Measurements from ENCODE around the gene GRAP2.

Gene GRAP2

GRCh38 chr22:39997421-39997820 lies 96.5 kb downstream of the GRAP2 start:
- H3K4me1 ChIP-seq (ENCODE audit: low read length): no peaks in the 10 kb centered on the region
- no peaks in the 10 kb centered on the region for H3K9me3 ChIP-seq (replicated peaks; ENCODE audit: insufficient read depth, low read length)
- H2AFZ ChIP-seq (ENCODE audit: low read length): no peak overlapping the region
- no peaks in the 10 kb centered on the region for H3K79me2 ChIP-seq (ENCODE audit: low read length)
- DNase-seq: no peak
- H3K36me3 ChIP-seq (replicated peaks; ENCODE audit: insufficient read depth, low read length): no peaks in the 10 kb centered on the region
- H3K9me2 ChIP-seq (replicated peaks; ENCODE audit: insufficient read depth, low read length): no peaks in the 10 kb centered on the region
- no peak overlapping the region for H3K4me3 ChIP-seq (ENCODE audit: low read length)
- H3F3A ChIP-seq (ENCODE audit: insufficient read depth, low read length): no peaks in the 10 kb centered on the region
- H3K27ac ChIP-seq (ENCODE audit: low read length): no peak overlapping the region
- H3K9ac ChIP-seq (ENCODE audit: low read length): no peak overlapping the region
- H4K20me1 ChIP-seq (ENCODE audit: insufficient read depth, low read length): no peaks in the 10 kb centered on the region
- H3K27me3 ChIP-seq (replicated peaks; ENCODE audit: insufficient read depth, low read length): 0 out of 2 replicates have a peak, but pooled peaks cover 3% of the 10 kb centered on the region
- no peak overlapping the region for H3K4me2 ChIP-seq (ENCODE audit: low read depth, low read length)
- no peak for TF ChIP-seq EZH2 (optimal IDR thresholded peaks at IDR 0.05; ENCODE audit: low read depth, low read length)
- TF ChIP-seq EZH2phosphoT487 (IDR thresholded peaks at IDR 0.05; ENCODE audit: low read length): no peak
- no peak for TF ChIP-seq CTCF (IDR thresholded peaks at IDR 0.05; ENCODE audit: low read length)

GRCh38 chr22:39997939-39998726 lies 97.2 kb downstream of the GRAP2 start:
- H3K9me3 ChIP-seq (replicated peaks; ENCODE audit: insufficient read depth, low read length): no peaks in the 10 kb centered on the region

GRCh38 chr22:39999144-39999757 lies 98.4 kb downstream of the GRAP2 start:
- no peak for DNase-seq
- Histone ChIP-seq H3K4me1 (ENCODE audit: low read length) (no peaks in the 10 kb centered on the region), H3K27ac (ENCODE audit: low read length) (no peak overlapping the region), H4K20me1 (ENCODE audit: insufficient read depth, low read length) (no peaks in the 10 kb centered on the region), H3K9me2 (replicated peaks; ENCODE audit: insufficient read depth, low read length) (no peaks in the 10 kb centered on the region), H3K9me3 (replicated peaks; ENCODE audit: insufficient read depth, low read length) (no peaks in the 10 kb centered on the region), H3K36me3 (replicated peaks; ENCODE audit: insufficient read depth, low read length) (no peaks in the 10 kb centered on the region), H3K79me2 (ENCODE audit: low read length) (no peaks in the 10 kb centered on the region), H2AFZ (ENCODE audit: low read length) (no peak overlapping the region), H3K9ac (ENCODE audit: low read length) (no peak overlapping the region), H3F3A (ENCODE audit: insufficient read depth, low read length) (no peaks in the 10 kb centered on the region), H3K4me3 (ENCODE audit: low read length) (no peak overlapping the region), H3K27me3 (replicated peaks; ENCODE audit: insufficient read depth, low read length) (0 out of 2 replicates have a peak, but pooled peaks cover 3% of the 10 kb centered on the region), H3K4me2 (ENCODE audit: low read depth, low read length) (no peak overlapping the region)
- no peak for TF ChIP-seq CTCF (IDR thresholded peaks at IDR 0.05; ENCODE audit: low read length)
- TF ChIP-seq EZH2 (optimal IDR thresholded peaks at IDR 0.05; ENCODE audit: low read depth, low read length): no peak
- no peak for TF ChIP-seq EZH2phosphoT487 (IDR thresholded peaks at IDR 0.05; ENCODE audit: low read length)

More at GRCh38 chr22:39997939-39998726, 97.2 kb downstream of the GRAP2 start:
- no peaks in the 10 kb centered on the region for H4K20me1 ChIP-seq (ENCODE audit: insufficient read depth, low read length)
- H3K9me2 ChIP-seq (replicated peaks; ENCODE audit: insufficient read depth, low read length): no peaks in the 10 kb centered on the region
- no peak overlapping the region for H3K4me3 ChIP-seq (ENCODE audit: low read length)
- TF ChIP-seq EZH2phosphoT487 (IDR thresholded peaks at IDR 0.05; ENCODE audit: low read length): no peak
- no peak overlapping the region for H3K27ac ChIP-seq (ENCODE audit: low read length)
- no peaks in the 10 kb centered on the region for H3F3A ChIP-seq (ENCODE audit: insufficient read depth, low read length)
- H3K4me1 ChIP-seq (ENCODE audit: low read length): no peaks in the 10 kb centered on the region
- no peak overlapping the region for H2AFZ ChIP-seq (ENCODE audit: low read length)
- 0 out of 2 replicates have a peak, but pooled peaks cover 3% of the 10 kb centered on the region for H3K27me3 ChIP-seq (replicated peaks; ENCODE audit: insufficient read depth, low read length)
- no peak overlapping the region for H3K9ac ChIP-seq (ENCODE audit: low read length)
- no peak overlapping the region for H3K4me2 ChIP-seq (ENCODE audit: low read depth, low read length)
- no peaks in the 10 kb centered on the region for H3K36me3 ChIP-seq (replicated peaks; ENCODE audit: insufficient read depth, low read length)
- H3K79me2 ChIP-seq (ENCODE audit: low read length): no peaks in the 10 kb centered on the region
- no peak for DNase-seq
